Kidney (tissue), 2 donors: ENCODE measurements around the gene SDHC. TPM values are rescaled to one million over a fixed set of nuclear protein-coding genes. Genes with fewer than 3 reads are reported as not detected.

ENCODE experiments used
- polyA plus RNA-seq: library from polyadenylated mRNA; stranded (reverse); fragments of 350-450 nt; fragmentation: Illumina TruSeq; extraction: RNeasy Lipid Tissue Mini Kit (QIAGEN cat#74804); gene quantifications from one replicate; pipeline ENCODE4 v1.2.3, GENCODE V29; 2014; ENCODE audit warnings: low read depth, low replicate concordance; ENCODE audit not compliant: insufficient read depth
- total RNA-seq: library from RNA; stranded (reverse); fragmentation: NEBNext Ultra II Directional; extraction: Animal tissue kit (Norgen Biotek cat#: 25700); gene quantifications from one replicate; pipeline ENCODE4 v1.2.1, GENCODE V29; 2021
- donor health status: DM: yes; HTN: yes; CAD: no.

The SDHC gene
- total and polyA plus RNA-seq, 2 donors from 2014 or later = 209 to 390 TPM

Other genes with a start within 250 kb of the SDHC start
- gene ARHGAP30, start 244.5 kb upstream of the SDHC start, total RNA-seq = 21.6 TPM
- 1.2 TPM for gene ARHGAP30, start 244.5 kb upstream of the SDHC start, polyA plus RNA-seq
- gene NECTIN4, start 224.8 kb upstream of the SDHC start, total RNA-seq = 12.8 TPM
- gene NECTIN4, start 224.8 kb upstream of the SDHC start, polyA plus RNA-seq = 2.7 TPM
- gene KLHDC9, start 216.0 kb upstream of the SDHC start, total RNA-seq = 21.9 TPM
- 32.2 TPM for gene KLHDC9, start 216.0 kb upstream of the SDHC start, polyA plus RNA-seq
- gene PFDN2, start 196.3 kb upstream of the SDHC start, total RNA-seq = 46.7 TPM
- 149 TPM for gene PFDN2, start 196.3 kb upstream of the SDHC start, polyA plus RNA-seq
- gene NIT1, start 196.3 kb upstream of the SDHC start, total RNA-seq = 42.3 TPM
- 91.5 TPM for gene NIT1, start 196.3 kb upstream of the SDHC start, polyA plus RNA-seq
- 37.2 TPM for gene DEDD, start 181.7 kb upstream of the SDHC start, total RNA-seq
- 23.2 TPM for gene DEDD, start 181.7 kb upstream of the SDHC start, polyA plus RNA-seq
- gene UFC1, start 160.4 kb upstream of the SDHC start, total RNA-seq = 96.9 TPM
- 175 TPM for gene UFC1, start 160.4 kb upstream of the SDHC start, polyA plus RNA-seq
- 26.3 TPM for gene USP21, start 154.9 kb upstream of the SDHC start, total RNA-seq
- 27.7 TPM for gene USP21, start 154.9 kb upstream of the SDHC start, polyA plus RNA-seq
- 23.6 TPM for gene PPOX, start 148.0 kb upstream of the SDHC start, total RNA-seq
- gene PPOX, start 148.0 kb upstream of the SDHC start, polyA plus RNA-seq = 29.4 TPM
- gene B4GALT3, start 136.9 kb upstream of the SDHC start, total RNA-seq = 22.9 TPM
- gene B4GALT3, start 136.9 kb upstream of the SDHC start, polyA plus RNA-seq = 33.5 TPM
- 14.0 TPM for gene ADAMTS4, start 115.3 kb upstream of the SDHC start, total RNA-seq
- gene ADAMTS4, start 115.3 kb upstream of the SDHC start, polyA plus RNA-seq = 0.26 TPM
- 92.7 TPM for gene NDUFS2, start 112.0 kb upstream of the SDHC start, total RNA-seq
- 197 TPM for gene NDUFS2, start 112.0 kb upstream of the SDHC start, polyA plus RNA-seq
- gene FCER1G, start 99.1 kb upstream of the SDHC start, total RNA-seq = 43.4 TPM
- gene FCER1G, start 99.1 kb upstream of the SDHC start, polyA plus RNA-seq = 38.9 TPM
- gene APOA2, start 90.8 kb upstream of the SDHC start, total RNA-seq = not detected
- gene APOA2, start 90.8 kb upstream of the SDHC start, polyA plus RNA-seq = not detected
- 12.1 TPM for gene TOMM40L, start 88.3 kb upstream of the SDHC start, total RNA-seq
- gene TOMM40L, start 88.3 kb upstream of the SDHC start, polyA plus RNA-seq = 29.0 TPM
- gene NR1I3, start 76.2 kb upstream of the SDHC start, total RNA-seq = not detected
- gene NR1I3, start 76.2 kb upstream of the SDHC start, polyA plus RNA-seq = 19.6 TPM
- gene PCP4L1, start 55.6 kb upstream of the SDHC start, total RNA-seq = 1.3 TPM
- gene PCP4L1, start 55.6 kb upstream of the SDHC start, polyA plus RNA-seq = 1.2 TPM
- gene MPZ, start 4.4 kb upstream of the SDHC start, total RNA-seq = 4.1 TPM
- 3.0 TPM for gene MPZ, start 4.4 kb upstream of the SDHC start, polyA plus RNA-seq
- gene CFAP126, start 53.5 kb downstream of the SDHC start, total RNA-seq = 3.4 TPM
- 2.5 TPM for gene CFAP126, start 53.5 kb downstream of the SDHC start, polyA plus RNA-seq
- 47.4 TPM for gene FCGR2A, start 191.1 kb downstream of the SDHC start, total RNA-seq
- 13.1 TPM for gene FCGR2A, start 191.1 kb downstream of the SDHC start, polyA plus RNA-seq
- 5.5 TPM for gene HSPA6, start 210.2 kb downstream of the SDHC start, total RNA-seq
- 2.6 TPM for gene HSPA6, start 210.2 kb downstream of the SDHC start, polyA plus RNA-seq
- gene FCGR3A, start 235.4 kb downstream of the SDHC start, total RNA-seq = 41.7 TPM
- 12.2 TPM for gene FCGR3A, start 235.4 kb downstream of the SDHC start, polyA plus RNA-seq